Measurements from ENCODE around the gene ENDOV.

ENDOV gene

GRCh38 chr17:80453126-80453997 lies 38.4 kb downstream of the ENDOV start:
- DNase-seq: no peak

GRCh38 chr17:80453998-80454556 lies 39.1 kb downstream of the ENDOV start:
- no peak for DNase-seq

GRCh38 chr17:80454557-80455335 lies 39.8 kb downstream of the ENDOV start:
- DNase-seq: peak; percentile 72

- DNase-seq: no peak
These were observed 40.4 kb downstream of the ENDOV start for GRCh38 chr17:80455336-80455710.

GRCh38 chr17:80455784-80456183 lies 40.8 kb downstream of the ENDOV start:
- DNase-seq: no peak

GRCh38 chr17:80456465-80457235 lies 41.7 kb downstream of the ENDOV start:
- DNase-seq: no peak

GRCh38 chr17:80457236-80457856 lies 42.4 kb downstream of the ENDOV start:
- no peak for DNase-seq

GRCh38 chr17:80458016-80458415 lies 43.0 kb downstream of the ENDOV start:
- no peak for DNase-seq

- DNase-seq: no peak
These were observed 44.3 kb downstream of the ENDOV start for GRCh38 chr17:80459234-80459633.

- DNase-seq: no peak
These were observed 45.5 kb downstream of the ENDOV start for GRCh38 chr17:80460429-80460834.

- no peak for DNase-seq
These were observed 46.7 kb downstream of the ENDOV start for GRCh38 chr17:80461528-80462160.

GRCh38 chr17:80463784-80464400 lies 48.9 kb downstream of the ENDOV start:
- no peak for DNase-seq

- no peak for DNase-seq
These were observed 49.5 kb downstream of the ENDOV start for GRCh38 chr17:80464486-80464885.

- no peak for DNase-seq
These were observed 50.5 kb downstream of the ENDOV start for GRCh38 chr17:80465327-80465974.

- no peak for DNase-seq
These were observed 51.3 kb downstream of the ENDOV start for GRCh38 chr17:80466188-80466705.

- DNase-seq: no peak
These were observed 53.3 kb downstream of the ENDOV start for GRCh38 chr17:80468242-80468641.

GRCh38 chr17:80468781-80469493 lies 54.0 kb downstream of the ENDOV start:
- no peak for DNase-seq

GRCh38 chr17:80469667-80470066 lies 54.7 kb downstream of the ENDOV start:
- DNase-seq: no peak

GRCh38 chr17:80470603-80471002 lies 55.6 kb downstream of the ENDOV start:
- no peak for DNase-seq

- DNase-seq: no peak
These were observed 57.0 kb downstream of the ENDOV start for GRCh38 chr17:80471922-80472321.

Data from DMS79 (cell line).